ENCODE results near the gene DLEU7.

DNA sequence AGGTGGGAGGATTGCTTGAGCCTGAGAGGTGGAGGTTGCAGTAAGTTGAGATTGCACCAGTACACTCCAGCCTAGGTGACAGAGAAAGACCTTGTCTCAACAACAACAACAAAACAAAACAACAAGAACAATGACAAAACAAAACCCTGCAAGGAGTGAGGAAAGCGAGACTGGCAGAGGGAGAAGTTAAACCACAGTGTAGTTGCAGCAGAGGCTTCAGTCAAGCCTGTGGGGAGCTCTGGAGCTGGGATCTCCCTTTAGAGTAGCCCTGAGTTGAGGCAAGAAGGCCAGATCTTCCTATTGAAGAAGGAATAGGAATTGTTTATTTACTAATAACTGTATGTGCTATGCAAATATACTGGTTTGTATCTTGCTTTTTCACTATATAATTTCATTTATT lies 40.8 kb upstream of the DLEU7 start:
- TF ChIP-seq, protein P1, sequence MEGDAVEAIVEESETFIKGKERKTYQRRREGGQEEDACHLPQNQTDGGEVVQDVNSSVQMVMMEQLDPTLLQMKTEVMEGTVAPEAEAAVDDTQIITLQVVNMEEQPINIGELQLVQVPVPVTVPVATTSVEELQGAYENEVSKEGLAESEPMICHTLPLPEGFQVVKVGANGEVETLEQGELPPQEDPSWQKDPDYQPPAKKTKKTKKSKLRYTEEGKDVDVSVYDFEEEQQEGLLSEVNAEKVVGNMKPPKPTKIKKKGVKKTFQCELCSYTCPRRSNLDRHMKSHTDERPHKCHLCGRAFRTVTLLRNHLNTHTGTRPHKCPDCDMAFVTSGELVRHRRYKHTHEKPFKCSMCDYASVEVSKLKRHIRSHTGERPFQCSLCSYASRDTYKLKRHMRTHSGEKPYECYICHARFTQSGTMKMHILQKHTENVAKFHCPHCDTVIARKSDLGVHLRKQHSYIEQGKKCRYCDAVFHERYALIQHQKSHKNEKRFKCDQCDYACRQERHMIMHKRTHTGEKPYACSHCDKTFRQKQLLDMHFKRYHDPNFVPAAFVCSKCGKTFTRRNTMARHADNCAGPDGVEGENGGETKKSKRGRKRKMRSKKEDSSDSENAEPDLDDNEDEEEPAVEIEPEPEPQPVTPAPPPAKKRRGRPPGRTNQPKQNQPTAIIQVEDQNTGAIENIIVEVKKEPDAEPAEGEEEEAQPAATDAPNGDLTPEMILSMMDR (optimal IDR thresholded peaks at IDR 0.05 in 1 of 3, IDR thresholded peaks at IDR 0.05 in 1 of 3, conservative IDR thresholded peaks at IDR 0.05 in 1 of 3; ENCODE audit: extremely low read depth in 1 of 3, insufficient read depth in 2 of 3, low read length in 3 of 3) = no peak
- no peak for TF ChIP-seq EZH2 (IDR thresholded peaks at IDR 0.05; ENCODE audit: low read length)
